HCT116 (cell line): ENCODE data around the gene DLD. TPM values are rescaled to one million over a fixed set of nuclear protein-coding genes. Genes with fewer than 3 reads are reported as not detected.

Experiments
- ATAC-seq: fragments of 200-7000 bp; cut with Tn5 transposase; 2 replicates; pipeline ENCODE4 v1.9.1; 2020; ENCODE audit warnings: mild to moderate bottlenecking, moderate library complexity
- BruUV-seq: library from RNA; stranded (reverse); fragments of 400-500 nt; replicated peaks from 2 replicates; lab custom pipeline; 2021; lab: Mats Ljungman, UMichigan
- CTCF ChIA-PET: fragments of 300-600 bp; sonication (Branson Sonifier 250); formaldehyde crosslinking; loops from one replicate; lab custom pipeline; 2021; ENCODE audit warnings: antibody characterized with exemption; lab: Charles Lee
- POLR2A ChIA-PET: fragments of 300-600, 350-600 bp; sonication (Branson Sonifier 250); formaldehyde crosslinking; loops from one replicate; lab custom pipeline; 2021; ENCODE audit warnings: antibody characterized with exemption; lab: Charles Lee
- RAD21 ChIA-PET, 2 experiments: fragments of 300-600 bp; sonication (Branson Sonifier 250); formaldehyde crosslinking; loops; one replicate each; lab custom pipeline; 2023; ENCODE audit warnings: low total read pairs in 2 of 2; ENCODE audit not compliant: uncharacterized antibody in 2 of 2, unreplicated experiment in 2 of 2, low non-redundant PET in 1 of 2; lab: Charles Lee
- DNase-seq: peaks from one replicate; pipeline ENCODE4 v3.0.0-alpha.2; 2010; ENCODE audit warnings: low read depth, low spot score
- H2AFZ ChIP-seq: fragments of 200-600 bp; shearing (Covaris generic), sonication (generic); 2 replicates; pipeline ENCODE4 v1.6.1; 2017; ENCODE audit warnings: low read depth, mixed run types, mixed read lengths, antibody characterized with exemption, low read length; ENCODE audit not compliant: poor library complexity, severe bottlenecking
- H3K27ac ChIP-seq: 2 replicates; pipeline ENCODE4 v1.5.1; 2012; ENCODE audit warnings: low read depth, low read length
- H3K27me3 ChIP-seq: fragments of 200-600 bp; sonication (generic); 2 replicates; pipeline ENCODE4 v1.6.1; 2016; ENCODE audit warnings: mixed run types, low read length, mixed read lengths; ENCODE audit not compliant: insufficient read depth
- H3K36me3 ChIP-seq, 2 experiments: fragments of 200-500 bp in 1 of 2; fragments of 200-600 bp in 1 of 2; sonication (Bioruptor generic) in 1 of 2; sonication (generic) in 1 of 2; 2 replicates each; pipeline versions ENCODE4 v1.5.1 to v1.6.1; 2014 to 2016; ENCODE audit warnings: low read length in 2 of 2, inconsistent platforms in 1 of 2, mixed read lengths in 1 of 2, mixed run types in 1 of 2; ENCODE audit not compliant: insufficient read depth in 2 of 2, control insufficient read depth in 1 of 2
- H3K4me1 ChIP-seq, 2 experiments: fragments of 200-600 bp in 1 of 2; sonication (generic) in 1 of 2; 2 replicates each; pipeline versions ENCODE4 v1.5.1 to v1.6.1; 2012 to 2017; ENCODE audit warnings: low read length in 2 of 2, inconsistent platforms in 1 of 2, mild to moderate bottlenecking in 1 of 2, mixed read lengths in 1 of 2, mixed run types in 1 of 2, moderate library complexity in 1 of 2; ENCODE audit not compliant: insufficient read depth in 2 of 2, control insufficient read depth in 1 of 2
- H3K4me2 ChIP-seq: fragments of 200-600 bp; sonication (generic); 2 replicates; pipeline ENCODE4 v1.6.1; 2017; ENCODE audit warnings: mixed run types, low read length, mixed read lengths
- H3K4me3 ChIP-seq, 2 experiments: fragments of 200-600 bp in 1 of 2; sonication (generic) in 1 of 2; replicated peaks in 1 of 2; 2 replicates each; pipeline ENCODE4 v1.5.1; 2011 to 2016; ENCODE audit warnings: low read length in 2 of 2, control low read depth in 1 of 2, low read depth in 1 of 2, mild to moderate bottlenecking in 1 of 2, mixed read lengths in 1 of 2, mixed run types in 1 of 2
- H3K79me2 ChIP-seq: fragments of 200-600 bp; sonication (generic); 2 replicates; pipeline ENCODE4 v1.6.1; 2017; ENCODE audit warnings: mild to moderate bottlenecking, mixed run types, low read length, moderate library complexity, mixed read lengths; ENCODE audit not compliant: insufficient read depth
- H3K9ac ChIP-seq: fragments of 200-600 bp; sonication (generic); 2 replicates; pipeline ENCODE4 v1.6.1; 2016; ENCODE audit warnings: low read length, mixed read lengths
- H3K9me2 ChIP-seq: fragments of 200-600 bp; sonication (generic), shearing (Covaris generic); 2 replicates; pipeline ENCODE4 v1.6.1; 2017; ENCODE audit warnings: mixed run types, mild to moderate bottlenecking, moderate library complexity; ENCODE audit not compliant: insufficient read depth
- H3K9me3 ChIP-seq, 2 experiments: fragments of 200-500 bp in 1 of 2; fragments of 200-600 bp in 1 of 2; sonication (Bioruptor generic) in 1 of 2; sonication (generic) in 1 of 2; 2 replicates each; pipeline ENCODE4 v1.6.1; 2014 to 2017; ENCODE audit warnings: low read length in 2 of 2, mixed read lengths in 2 of 2, inconsistent platforms in 1 of 2, low read depth in 1 of 2, mild to moderate bottlenecking in 1 of 2, mixed run types in 1 of 2, moderate library complexity in 1 of 2; ENCODE audit not compliant: control insufficient read depth in 1 of 2, insufficient read depth in 1 of 2
- H4K20me1 ChIP-seq: fragments of 200-600 bp; sonication (generic), shearing (Covaris generic); 2 replicates; pipeline ENCODE4 v1.6.1; 2017; ENCODE audit warnings: mixed run types, mild to moderate bottlenecking, moderate library complexity; ENCODE audit not compliant: insufficient read depth
- CEBPB ChIP-seq: IDR thresholded peaks from 2 replicates; pipeline ENCODE4 v1.6.1; 2012; ENCODE audit warnings: low read depth
- EGR1 ChIP-seq: IDR thresholded peaks from 2 replicates; pipeline ENCODE4 v1.6.1; 2012; ENCODE audit warnings: low read depth
- ELF1 ChIP-seq: IDR thresholded peaks from 2 replicates; pipeline ENCODE4 v1.6.1; 2012; ENCODE audit warnings: low read depth, borderline replicate concordance
- EZH2 ChIP-seq: fragments of 200-600 bp; sonication (generic); IDR thresholded peaks from 2 replicates; pipeline ENCODE4 v1.6.1; 2017; ENCODE audit warnings: antibody characterized with exemption, mixed run types
- EZH2phosphoT487 ChIP-seq: fragments of 200-600 bp; IDR thresholded peaks from 2 replicates; pipeline ENCODE4 v1.6.1; 2018; ENCODE audit warnings: antibody characterized with exemption, borderline replicate concordance
- POLR2AphosphoS5 ChIP-seq: IDR thresholded peaks from 2 replicates; pipeline ENCODE4 v1.6.1; 2011; ENCODE audit warnings: mild to moderate bottlenecking, low read depth, low read length, moderate library complexity
- RAD21 ChIP-seq: IDR thresholded peaks from 2 replicates; pipeline ENCODE4 v1.6.1; 2012; ENCODE audit warnings: low read depth, mild to moderate bottlenecking
- SIN3A ChIP-seq: IDR thresholded peaks from 2 replicates; pipeline ENCODE4 v1.6.1; 2012; ENCODE audit warnings: low read depth
- SP1 ChIP-seq: IDR thresholded peaks from 2 replicates; pipeline ENCODE4 v1.6.1; 2012; ENCODE audit warnings: low read depth
- SRF ChIP-seq: IDR thresholded peaks from 2 replicates; pipeline ENCODE4 v1.6.1; 2012; ENCODE audit warnings: low read depth
- TCF7L2 ChIP-seq: IDR thresholded peaks from 2 replicates; pipeline ENCODE4 v1.7.0; 2011; ENCODE audit warnings: borderline replicate concordance, inconsistent platforms; ENCODE audit not compliant: insufficient read depth, insufficient read length; ENCODE audit errors: extremely low read depth
- YY1 ChIP-seq: IDR thresholded peaks from 2 replicates; pipeline ENCODE4 v1.6.1; 2011; ENCODE audit warnings: low read length, low read depth, moderate library complexity, mild to moderate bottlenecking; ENCODE audit not compliant: insufficient replicate concordance; ENCODE audit errors: extremely low read depth
- intact Hi-C: fragments of 100-400 bp; cut with micrococcal nuclease; formaldehyde crosslinking; loops from 2 replicates; pipeline ENCODE4 v1.10.0; 2022
- total RNA-seq: library from RNA; stranded (reverse); gene quantifications from one replicate; pipeline ENCODE4 v1.2.1, GENCODE V29; 2021; ENCODE audit not compliant: unreplicated experiment
- TF ChIP-seq, protein P1 (sequence below): IDR thresholded peaks from 2 replicates; pipeline ENCODE4 v1.6.1; 2012
- TF ChIP-seq, protein P2 (sequence below): IDR thresholded peaks from 2 replicates; pipeline ENCODE4 v1.6.1; 2012; ENCODE audit warnings: low read depth

DLD gene
- total RNA-seq, 1 experiment from 2014 or later, result 104 TPM

DNA sequence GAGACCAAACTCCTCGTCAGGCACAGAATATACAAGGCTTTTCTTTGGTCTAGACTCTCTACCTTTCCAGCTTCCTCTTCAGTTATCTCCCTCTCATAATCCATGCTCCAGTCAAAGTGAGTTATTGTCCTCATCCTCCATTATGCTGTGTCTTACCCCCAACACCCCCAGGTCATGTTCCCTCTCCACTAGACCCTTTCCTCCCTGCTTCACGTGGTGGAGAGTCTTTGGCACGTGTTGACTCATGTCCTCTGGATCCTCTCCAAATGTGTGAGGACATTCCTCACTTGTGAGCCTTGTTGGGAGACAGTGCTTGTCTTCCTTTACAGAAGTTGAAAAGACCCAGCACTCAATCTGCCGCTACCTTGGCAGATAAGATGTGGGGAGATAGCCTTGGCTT is 36.0 kb upstream of the DLD start:
- no peak for ATAC-seq
- intact Hi-C loops, result no loop called here
- Histone ChIP-seq H3K4me2 (no peak overlapping the region), H3K79me2 (no peaks in the 10 kb centered on the region), H4K20me1 (no peaks in the 10 kb centered on the region), H3K36me3 (no peaks in the 10 kb centered on the region), H3K9me2 (no peaks in the 10 kb centered on the region), H3K4me3 (no peak overlapping the region), H3K27me3 (no peaks in the 10 kb centered on the region), H3K9me3 (no peaks in the 10 kb centered on the region), H2AFZ (no peak overlapping the region), H3K27ac (no peak overlapping the region), H3K4me1 (peaks cover 0 to 9% of the 10 kb centered on the region in 2 experiments; a peak in 2 of 4 replicates), H3K9ac (no peak overlapping the region)
- POLR2A ChIA-PET, result no interaction called here
- TF ChIP-seq, protein P1, sequence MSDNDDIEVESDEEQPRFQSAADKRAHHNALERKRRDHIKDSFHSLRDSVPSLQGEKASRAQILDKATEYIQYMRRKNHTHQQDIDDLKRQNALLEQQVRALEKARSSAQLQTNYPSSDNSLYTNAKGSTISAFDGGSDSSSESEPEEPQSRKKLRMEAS, result peak; percentile 51; the same call in 1 of the 2 replicates
- no peak for TF ChIP-seq CEBPB
- no TSS peak for BruUV-seq
- CTCF ChIA-PET, result no interaction called here
- no peak for DNase-seq
- RAD21 ChIA-PET, result no interaction called here

DNA sequence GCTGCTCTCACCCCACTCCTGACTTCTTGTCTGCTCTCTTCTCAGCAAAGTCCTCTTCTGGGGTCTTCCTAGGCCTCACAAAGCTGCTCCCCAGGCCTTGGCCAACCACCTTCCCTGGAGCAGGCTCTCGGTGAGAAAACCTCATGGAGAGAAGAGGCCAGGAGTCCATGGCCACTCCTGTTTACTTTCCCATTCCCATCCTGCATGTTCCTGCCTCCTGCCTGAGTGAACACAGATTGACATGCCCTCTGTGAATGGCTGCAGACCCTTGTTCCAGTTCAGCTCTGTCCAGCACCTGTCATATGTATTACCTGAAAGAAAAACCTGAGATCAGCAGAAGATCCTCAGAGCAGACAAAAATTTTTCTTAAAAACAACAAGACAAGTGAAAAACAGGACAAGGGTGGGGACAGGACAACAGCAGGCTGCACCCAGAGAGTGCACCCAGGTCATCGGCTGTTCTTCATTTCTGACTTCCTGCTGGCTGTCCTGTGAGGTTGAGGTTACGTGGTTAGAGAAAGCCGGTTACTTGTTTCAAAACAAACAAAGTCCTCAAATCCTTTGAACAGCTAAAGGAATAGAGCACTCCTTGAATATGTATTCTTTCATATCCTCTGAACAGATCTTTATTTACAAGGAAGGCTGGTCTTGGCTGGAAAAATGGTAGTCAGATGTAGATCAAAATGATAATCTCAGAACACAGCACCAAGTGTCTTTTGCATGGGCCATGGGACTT is 34.0 kb upstream of the DLD start:
- intact Hi-C loops, result no loop called here
- no peak overlapping the region for H2AFZ ChIP-seq
- no TSS peak for BruUV-seq
- ATAC-seq, result no peak
- ChIA-PET RAD21 (interaction anchor here in 1 of 2 experiments (0.6 kb wide), 1 partner anchor 24 kb away, joined by 3 read pairs; no protein-coding TSS in a partner anchor), POLR2A (no interaction called here), CTCF (no interaction called here)
- H3K4me2 ChIP-seq, result no peak overlapping the region
- H3K9ac ChIP-seq, result no peak overlapping the region
- no peak for DNase-seq
- TF ChIP-seq EGR1, result no peak
- no peak for TF ChIP-seq EZH2phosphoT487
- no peak for TF ChIP-seq SRF
- no peak for TF ChIP-seq TCF7L2
- TF ChIP-seq POLR2AphosphoS5, result no peak
- TF ChIP-seq YY1, result no peak
- TF ChIP-seq EZH2, result no peak
- TF ChIP-seq, protein P2, sequence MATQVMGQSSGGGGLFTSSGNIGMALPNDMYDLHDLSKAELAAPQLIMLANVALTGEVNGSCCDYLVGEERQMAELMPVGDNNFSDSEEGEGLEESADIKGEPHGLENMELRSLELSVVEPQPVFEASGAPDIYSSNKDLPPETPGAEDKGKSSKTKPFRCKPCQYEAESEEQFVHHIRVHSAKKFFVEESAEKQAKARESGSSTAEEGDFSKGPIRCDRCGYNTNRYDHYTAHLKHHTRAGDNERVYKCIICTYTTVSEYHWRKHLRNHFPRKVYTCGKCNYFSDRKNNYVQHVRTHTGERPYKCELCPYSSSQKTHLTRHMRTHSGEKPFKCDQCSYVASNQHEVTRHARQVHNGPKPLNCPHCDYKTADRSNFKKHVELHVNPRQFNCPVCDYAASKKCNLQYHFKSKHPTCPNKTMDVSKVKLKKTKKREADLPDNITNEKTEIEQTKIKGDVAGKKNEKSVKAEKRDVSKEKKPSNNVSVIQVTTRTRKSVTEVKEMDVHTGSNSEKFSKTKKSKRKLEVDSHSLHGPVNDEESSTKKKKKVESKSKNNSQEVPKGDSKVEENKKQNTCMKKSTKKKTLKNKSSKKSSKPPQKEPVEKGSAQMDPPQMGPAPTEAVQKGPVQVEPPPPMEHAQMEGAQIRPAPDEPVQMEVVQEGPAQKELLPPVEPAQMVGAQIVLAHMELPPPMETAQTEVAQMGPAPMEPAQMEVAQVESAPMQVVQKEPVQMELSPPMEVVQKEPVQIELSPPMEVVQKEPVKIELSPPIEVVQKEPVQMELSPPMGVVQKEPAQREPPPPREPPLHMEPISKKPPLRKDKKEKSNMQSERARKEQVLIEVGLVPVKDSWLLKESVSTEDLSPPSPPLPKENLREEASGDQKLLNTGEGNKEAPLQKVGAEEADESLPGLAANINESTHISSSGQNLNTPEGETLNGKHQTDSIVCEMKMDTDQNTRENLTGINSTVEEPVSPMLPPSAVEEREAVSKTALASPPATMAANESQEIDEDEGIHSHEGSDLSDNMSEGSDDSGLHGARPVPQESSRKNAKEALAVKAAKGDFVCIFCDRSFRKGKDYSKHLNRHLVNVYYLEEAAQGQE, result no peak
- no peak for TF ChIP-seq RAD21
- no peak for TF ChIP-seq ELF1
- no peak for TF ChIP-seq SP1
- TF ChIP-seq SIN3A, result no peak
- H3K36me3 ChIP-seq, result no peaks in the 10 kb centered on the region
- peaks cover 0 to 9% of the 10 kb centered on the region in 2 experiments; a peak in 2 of 4 replicates for H3K4me1 ChIP-seq
- no peak overlapping the region for H3K4me3 ChIP-seq
- H3K79me2 ChIP-seq, result no peaks in the 10 kb centered on the region
- no peaks in the 10 kb centered on the region for H3K9me2 ChIP-seq
- H3K9me3 ChIP-seq, result no peaks in the 10 kb centered on the region
- H4K20me1 ChIP-seq, result no peaks in the 10 kb centered on the region
- H3K27ac ChIP-seq, result no peak overlapping the region
- H3K27me3 ChIP-seq, result no peaks in the 10 kb centered on the region
